ENCODE measurements around the gene SLC6A20. TPM values are rescaled to one million over a fixed set of nuclear protein-coding genes. Genes with fewer than 3 reads are reported as not detected.

SLC6A20 gene
- total RNA-seq, 4 donors from 2014 or later = 0.16 to 1.1 (median 0.26) TPM

- Histone ChIP-seq H3K9me3 (no peaks in the 10 kb centered on the region), H3K27ac (no peak overlapping the region), H3K36me3 (no peaks in the 10 kb centered on the region), H3K4me1 (peaks cover 0 to 4% (median 0%) of the 10 kb centered on the region in 3 donors), H3K4me3 (no peak overlapping the region), H3K27me3 (peaks cover 23% of the 10 kb centered on the region)
- 90% methylated on average over 2 of the region's 5 CpGs; no CpG with 5 or more reads in 1 of the 2 donors for WGBS, 2 donors (ENCODE audit: low coverage in 1 of 2)
- ATAC-seq = no peak
- no peak for TF ChIP-seq EP300 (IDR thresholded peaks at IDR 0.05)
- no peak for TF ChIP-seq POLR2A (IDR thresholded peaks at IDR 0.05)
- no peak for TF ChIP-seq POLR2AphosphoS5 (IDR thresholded peaks at IDR 0.05)
- TF ChIP-seq, protein P1, sequence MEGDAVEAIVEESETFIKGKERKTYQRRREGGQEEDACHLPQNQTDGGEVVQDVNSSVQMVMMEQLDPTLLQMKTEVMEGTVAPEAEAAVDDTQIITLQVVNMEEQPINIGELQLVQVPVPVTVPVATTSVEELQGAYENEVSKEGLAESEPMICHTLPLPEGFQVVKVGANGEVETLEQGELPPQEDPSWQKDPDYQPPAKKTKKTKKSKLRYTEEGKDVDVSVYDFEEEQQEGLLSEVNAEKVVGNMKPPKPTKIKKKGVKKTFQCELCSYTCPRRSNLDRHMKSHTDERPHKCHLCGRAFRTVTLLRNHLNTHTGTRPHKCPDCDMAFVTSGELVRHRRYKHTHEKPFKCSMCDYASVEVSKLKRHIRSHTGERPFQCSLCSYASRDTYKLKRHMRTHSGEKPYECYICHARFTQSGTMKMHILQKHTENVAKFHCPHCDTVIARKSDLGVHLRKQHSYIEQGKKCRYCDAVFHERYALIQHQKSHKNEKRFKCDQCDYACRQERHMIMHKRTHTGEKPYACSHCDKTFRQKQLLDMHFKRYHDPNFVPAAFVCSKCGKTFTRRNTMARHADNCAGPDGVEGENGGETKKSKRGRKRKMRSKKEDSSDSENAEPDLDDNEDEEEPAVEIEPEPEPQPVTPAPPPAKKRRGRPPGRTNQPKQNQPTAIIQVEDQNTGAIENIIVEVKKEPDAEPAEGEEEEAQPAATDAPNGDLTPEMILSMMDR (IDR thresholded peaks at IDR 0.05) = no peak
Measured at GRCh38 chr3:45763303-45763675, 33.0 kb downstream of the SLC6A20 start.

DNA sequence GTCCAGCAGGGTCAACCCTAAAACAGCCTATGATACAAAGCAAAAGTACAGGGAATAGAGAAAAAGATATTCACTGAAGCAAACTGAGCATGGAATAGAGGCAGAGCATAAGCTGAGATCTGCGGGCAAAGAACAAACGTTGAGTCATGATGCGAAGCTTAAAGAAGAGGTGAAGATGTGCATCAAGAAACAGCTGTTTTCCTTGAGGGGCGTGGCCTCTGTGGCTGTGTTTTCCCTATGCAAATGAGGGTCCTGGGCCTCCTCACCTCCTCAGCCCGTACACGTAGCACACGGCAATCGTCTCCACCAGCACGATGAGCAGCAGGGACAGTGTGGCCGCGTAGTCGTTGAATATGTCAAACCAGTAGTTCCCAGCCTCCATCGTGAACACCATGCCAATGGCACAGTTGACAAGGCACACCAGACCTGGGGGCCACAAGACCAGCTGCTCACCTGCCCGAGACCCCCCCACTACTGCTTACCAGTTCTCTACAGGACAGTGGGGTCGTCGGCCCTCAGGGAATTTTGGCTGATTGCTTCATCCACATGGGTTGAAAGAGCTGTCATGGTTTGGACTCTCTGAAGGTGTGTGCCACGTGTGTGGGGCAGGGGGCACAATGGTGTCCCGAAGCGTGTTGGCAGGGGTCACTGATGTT is 33.6 kb downstream of the SLC6A20 start:
- 63 to 72% methylated on average over 2 to 6 of the region's 19 CpGs for WGBS, 2 donors (ENCODE audit: low coverage in 1 of 2)
- H3K9me3 ChIP-seq = no peaks in the 10 kb centered on the region
- no peak overlapping the region for H3K27ac ChIP-seq
- H3K4me1 ChIP-seq = peaks cover 0 to 4% (median 0%) of the 10 kb centered on the region in 3 donors
- H3K36me3 ChIP-seq = no peaks in the 10 kb centered on the region
- ATAC-seq = no peak
- TF ChIP-seq POLR2AphosphoS5 (IDR thresholded peaks at IDR 0.05) = no peak
- no peak for TF ChIP-seq EP300 (IDR thresholded peaks at IDR 0.05)
- TF ChIP-seq, protein P1 (IDR thresholded peaks at IDR 0.05) = no peak
- TF ChIP-seq POLR2A (IDR thresholded peaks at IDR 0.05) = no peak
- no peak overlapping the region for H3K4me3 ChIP-seq
- H3K27me3 ChIP-seq = peaks cover 23% of the 10 kb centered on the region

DNA sequence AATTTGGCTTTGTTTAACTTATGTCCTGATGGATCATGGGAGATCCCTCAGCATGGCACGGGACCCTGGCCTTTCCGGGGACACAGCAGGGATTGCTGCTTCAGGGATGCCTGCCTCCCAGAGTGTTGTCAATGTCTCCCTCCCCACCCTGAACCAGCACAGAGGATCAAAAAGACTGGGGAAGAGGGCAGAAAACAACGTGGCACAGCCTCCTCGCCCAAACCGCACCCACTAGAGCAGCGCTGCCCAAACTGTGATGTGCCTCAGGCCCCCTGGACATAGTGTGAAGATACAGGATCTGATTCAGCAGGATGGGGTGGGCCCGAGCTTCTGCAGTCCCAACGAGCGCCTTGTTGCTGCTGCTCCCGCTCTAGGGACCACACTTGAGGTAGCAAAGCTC is 34.5 kb downstream of the SLC6A20 start:
- Histone ChIP-seq H3K36me3 (no peaks in the 10 kb centered on the region), H3K27ac (no peak overlapping the region), H3K9me3 (no peaks in the 10 kb centered on the region), H3K4me3 (no peak overlapping the region), H3K4me1 (peaks cover 0 to 4% (median 0%) of the 10 kb centered on the region in 3 donors), H3K27me3 (peaks cover 23% of the 10 kb centered on the region)
- 89% methylated on average over 5 of the region's 10 CpGs; no CpG with 5 or more reads in 1 of the 2 donors for WGBS, 2 donors (ENCODE audit: low coverage in 1 of 2)
- TF ChIP-seq POLR2A (IDR thresholded peaks at IDR 0.05) = no peak
- TF ChIP-seq, protein P1 (IDR thresholded peaks at IDR 0.05) = no peak
- no peak for ATAC-seq

DNA sequence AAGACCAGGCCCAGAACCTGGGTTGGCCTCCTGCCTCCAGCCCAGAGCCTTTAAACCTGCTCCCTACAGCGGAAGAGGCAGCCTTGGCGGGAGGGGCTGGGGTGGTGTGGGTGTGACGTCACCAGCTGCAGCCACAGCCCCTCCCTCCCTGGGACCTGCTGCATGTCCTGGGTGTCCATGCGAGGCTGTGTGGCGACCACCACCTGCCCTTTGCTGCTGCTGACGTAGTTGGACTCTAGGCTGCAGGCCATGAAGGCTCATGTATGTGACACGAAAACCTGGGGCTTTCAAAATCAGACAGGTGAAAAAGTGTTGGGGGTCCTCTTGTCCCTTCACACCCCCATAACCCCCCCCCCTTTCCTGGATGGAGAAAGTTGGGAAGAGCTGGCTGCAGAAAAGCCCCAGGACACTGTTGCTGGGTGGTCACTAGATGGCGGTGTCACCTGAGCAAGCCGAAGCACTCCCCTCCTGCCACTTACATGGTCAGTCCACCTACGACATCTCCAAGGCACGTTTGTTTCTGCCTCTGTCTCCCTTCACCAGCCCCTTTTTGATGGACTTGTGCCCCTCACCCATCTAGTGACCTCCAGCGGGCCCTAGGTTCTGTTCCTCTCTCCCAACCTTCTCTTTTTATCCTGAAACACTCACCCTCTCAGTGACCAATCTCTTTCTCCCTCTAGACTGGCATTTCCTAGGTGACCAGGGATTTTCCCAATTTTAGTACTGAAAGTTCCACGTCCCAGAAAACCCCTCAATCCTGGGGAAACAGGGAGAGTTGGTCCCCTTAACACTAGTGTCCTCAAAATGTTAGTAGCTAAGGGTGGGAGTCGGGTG is 35.2 kb downstream of the SLC6A20 start:
- Histone ChIP-seq H3K36me3 (no peaks in the 10 kb centered on the region), H3K9me3 (no peaks in the 10 kb centered on the region), H3K27me3 (peaks cover 23% of the 10 kb centered on the region), H3K27ac (no peak overlapping the region), H3K4me1 (peaks cover 0 to 4% (median 0%) of the 10 kb centered on the region in 3 donors), H3K4me3 (no peak overlapping the region)
- WGBS, 2 donors (ENCODE audit: low coverage in 1 of 2) = 6 to 15% methylated on average over 5 to 6 of the region's 14 CpGs
- TF ChIP-seq, protein P1 (IDR thresholded peaks at IDR 0.05) = peak in 3 of 4 experiments; percentile 74 to 86 (median 76)
- TF ChIP-seq EP300 (IDR thresholded peaks at IDR 0.05) = no peak
- peak; percentile 78 for ATAC-seq

All from gastroesophageal sphincter (tissue), 4 donors.